GM23248 (cell line): Measurements from ENCODE around the gene C9orf85. TPM values are rescaled to one million over a fixed set of nuclear protein-coding genes. Genes with fewer than 3 reads are reported as not detected.
"Not testable (repeated sequence)": the region's sequence is repeated elsewhere in the genome, so short reads cannot be mapped to it uniquely, and the experiment has no call there.

Experiments
- DNase-seq: peaks from one replicate; pipeline ENCODE4 v3.0.0-alpha.2; 2015
- H2AFZ ChIP-seq: fragments of 200-600 bp; sonication (generic); 2 replicates; pipeline ENCODE4 v1.6.1; 2016; ENCODE audit warnings: antibody characterized with exemption
- H3F3A ChIP-seq: fragments of 200-600 bp; sonication (generic); 2 replicates; pipeline ENCODE4 v1.6.1; 2016; ENCODE audit warnings: mild to moderate bottlenecking, antibody characterized with exemption, mixed run types; ENCODE audit not compliant: insufficient read depth
- H3K27ac ChIP-seq: fragments of 200-600 bp; sonication (generic); 2 replicates; pipeline ENCODE4 v1.5.1; 2016; ENCODE audit warnings: mild to moderate bottlenecking
- H3K27me3 ChIP-seq: fragments of 200-600 bp; sonication (generic); replicated peaks from 2 replicates; pipeline ENCODE4 v1.6.1; 2016; ENCODE audit warnings: mild to moderate bottlenecking; ENCODE audit not compliant: insufficient read depth
- H3K36me3 ChIP-seq: fragments of 200-600 bp; sonication (generic); 2 replicates; pipeline ENCODE4 v1.6.1; 2016; ENCODE audit warnings: low read depth, mild to moderate bottlenecking
- H3K4me1 ChIP-seq: fragments of 200-600 bp; sonication (generic); 2 replicates; pipeline ENCODE4 v1.6.1; 2016; ENCODE audit warnings: mild to moderate bottlenecking; ENCODE audit not compliant: insufficient read depth
- H3K4me2 ChIP-seq: fragments of 200-600 bp; sonication (generic); one replicate; pipeline ENCODE4 v1.6.1; 2016; ENCODE audit warnings: mild to moderate bottlenecking; ENCODE audit not compliant: unreplicated experiment
- H3K4me3 ChIP-seq: fragments of 200-600 bp; sonication (generic); 2 replicates; pipeline ENCODE4 v1.5.1; 2016; ENCODE audit warnings: mild to moderate bottlenecking
- H3K79me2 ChIP-seq: fragments of 200-600 bp; sonication (generic); 2 replicates; pipeline ENCODE4 v1.6.1; 2016; ENCODE audit warnings: mild to moderate bottlenecking; ENCODE audit not compliant: insufficient read depth
- H3K9ac ChIP-seq: fragments of 200-600 bp; sonication (generic); 2 replicates; pipeline ENCODE4 v1.6.1; 2016; ENCODE audit warnings: mild to moderate bottlenecking
- H3K9me2 ChIP-seq: fragments of 200-600 bp; sonication (generic); 2 replicates; pipeline ENCODE4 v1.6.1; 2016; ENCODE audit warnings: mixed run types, mild to moderate bottlenecking, moderate library complexity; ENCODE audit not compliant: insufficient read depth
- H3K9me3 ChIP-seq: fragments of 200-600 bp; sonication (generic); one replicate; pipeline ENCODE4 v1.6.1; 2017; ENCODE audit warnings: low read depth
- H4K20me1 ChIP-seq: fragments of 200-600 bp; sonication (generic); 2 replicates; pipeline ENCODE4 v1.6.0; 2016; ENCODE audit not compliant: insufficient read depth
- EZH2 ChIP-seq: fragments of 200-600 bp; sonication (generic); IDR thresholded peaks from 2 replicates; pipeline ENCODE4 v1.6.1; 2018; ENCODE audit warnings: antibody characterized with exemption, mild to moderate bottlenecking; ENCODE audit not compliant: insufficient read depth, poor library complexity, severe bottlenecking
- EZH2phosphoT487 ChIP-seq: fragments of 200-600 bp; sonication (generic); IDR thresholded peaks from 2 replicates; pipeline ENCODE4 v1.6.1; 2018; ENCODE audit warnings: antibody characterized with exemption, moderate library complexity, mild to moderate bottlenecking, low read depth; ENCODE audit not compliant: insufficient read depth
- WGBS, 2 experiments: methylation state at CpG; one replicate each; pipeline ENCODE4 v1.1.6; 2015 to 2017; ENCODE audit warnings: low lambda C conversion rate in 2 of 2, low coverage in 1 of 2; ENCODE audit errors: missing lambda C conversion rate in 2 of 2; 5-methylcytosine and 5-hydroxymethylcytosine counted together
- in situ Hi-C: fragments of 300-500 bp; cut with MboI; formaldehyde crosslinking; loops from 2 replicates; pipeline ENCODE4 v1.15.0; 2020
- polyA plus RNA-seq: library from polyadenylated mRNA; unstranded; fragments of >200 nt; fragmentation: Nextera tagmentation; extraction: Ambion mirVana; gene quantifications from 2 replicates; pipeline ENCODE4 v1.2.1, GENCODE V29; 2016
- small RNA-seq: library from RNA; depleted of rRNA; stranded (forward); fragments of <200 nt; gene quantifications from one replicate; pipeline ENCODE3, GENCODE V24; 2014; ENCODE audit warnings: low read depth, low replicate concordance
- total RNA-seq: library from RNA; depleted of rRNA; stranded (reverse); fragments of >200 nt; shearing (Covaris generic); gene quantifications from 2 replicates; pipeline ENCODE4 v1.2.3, GENCODE V29; 2014; rRNA removed

C9orf85 gene
- total and polyA plus RNA-seq, 2 experiments from 2014 or later = 11.8 to 16.3 TPM

GRCh38 chr9:72006501-72006900 is 95.1 kb downstream of the C9orf85 start:
- Histone ChIP-seq H3K27ac (no peak overlapping the region), H3K9me3 (no peaks in the 10 kb centered on the region), H3K9me2 (no peaks in the 10 kb centered on the region), H3K27me3 (no peaks in the 10 kb centered on the region), H3K36me3 (no peaks in the 10 kb centered on the region), H3K9ac (no peak overlapping the region), H3K79me2 (no peaks in the 10 kb centered on the region), H3F3A (no peaks in the 10 kb centered on the region), H4K20me1 (no peaks in the 10 kb centered on the region), H3K4me1 (peaks cover 7% of the 10 kb centered on the region; the same call in 1 of the 2 replicates), H3K4me2 (no peak overlapping the region), H3K4me3 (no peak overlapping the region), H2AFZ (no peak overlapping the region)
- in situ Hi-C loops = no loop called here
- WGBS, 2 experiments = 58 to 59% methylated on average over 5 of the region's 5 CpGs
- DNase-seq = peak; percentile 67
- TF ChIP-seq EZH2 (no peak), EZH2phosphoT487 (no peak)

- H4K20me1 ChIP-seq, H3K27me3 ChIP-seq, H3K4me2 ChIP-seq, H2AFZ ChIP-seq, H3K79me2 ChIP-seq, DNase-seq, H3K9me3 ChIP-seq, H3F3A ChIP-seq, H3K36me3 ChIP-seq, H3K9me2 ChIP-seq, H3K4me3 ChIP-seq, H3K27ac ChIP-seq, H3K9ac ChIP-seq, H3K4me1 ChIP-seq, in situ Hi-C loops: not testable (repeated sequence)
- WGBS, 2 experiments = 83 to 89% methylated on average over 19 to 20 of the region's 20 CpGs
Measured at GRCh38 chr9:72007726-72008125, 96.3 kb downstream of the C9orf85 start.

- H3K36me3 ChIP-seq = no peaks in the 10 kb centered on the region
- peak; percentile 13 for DNase-seq
- H3K27me3 ChIP-seq = no peaks in the 10 kb centered on the region
- no peak for TF ChIP-seq EZH2phosphoT487
- no peak for TF ChIP-seq EZH2
- H3K4me3 ChIP-seq = no peak overlapping the region
- no peaks in the 10 kb centered on the region for H4K20me1 ChIP-seq
- H2AFZ ChIP-seq = no peak overlapping the region
- WGBS, 2 experiments = 63 to 69% methylated on average over 4 of the region's 4 CpGs
- H3F3A ChIP-seq = no peaks in the 10 kb centered on the region
- H3K9ac ChIP-seq = no peak overlapping the region
- no peaks in the 10 kb centered on the region for H3K4me1 ChIP-seq
- no peak overlapping the region for H3K27ac ChIP-seq
- H3K9me3 ChIP-seq = no peaks in the 10 kb centered on the region
- no peaks in the 10 kb centered on the region for H3K9me2 ChIP-seq
- in situ Hi-C loops = loop anchor here (10.0 kb wide), 1 partner anchor 208 kb away; no protein-coding TSS in a partner anchor
- no peaks in the 10 kb centered on the region for H3K79me2 ChIP-seq
- no peak overlapping the region for H3K4me2 ChIP-seq
Measured at GRCh38 chr9:72012646-72013045, 101.2 kb downstream of the C9orf85 start.

- DNase-seq = no peak
- in situ Hi-C loops = loop anchor here (10.0 kb wide), 1 partner anchor 209 kb away; no protein-coding TSS in a partner anchor
- no peaks in the 10 kb centered on the region for H3K79me2 ChIP-seq
- H3K9me2 ChIP-seq = no peaks in the 10 kb centered on the region
- H3K9me3 ChIP-seq = no peaks in the 10 kb centered on the region
- WGBS, 2 experiments = 0% methylated on average over 1 of the region's 1 CpG
- H3K4me2 ChIP-seq = no peak overlapping the region
- H2AFZ ChIP-seq = no peak overlapping the region
- no peaks in the 10 kb centered on the region for H3K4me1 ChIP-seq
- no peak overlapping the region for H3K4me3 ChIP-seq
- H3K9ac ChIP-seq = no peak overlapping the region
- H3K27me3 ChIP-seq = no peaks in the 10 kb centered on the region
- no peaks in the 10 kb centered on the region for H4K20me1 ChIP-seq
- TF ChIP-seq EZH2phosphoT487 = no peak
- TF ChIP-seq EZH2 = no peak
- H3F3A ChIP-seq = no peaks in the 10 kb centered on the region
- H3K27ac ChIP-seq = no peak overlapping the region
- no peaks in the 10 kb centered on the region for H3K36me3 ChIP-seq
Measured at GRCh38 chr9:72013292-72013760, 101.9 kb downstream of the C9orf85 start.

- 16 to 30% methylated on average over 3 of the region's 3 CpGs for WGBS, 2 experiments
- no peaks in the 10 kb centered on the region for H3K36me3 ChIP-seq
- peak; percentile 86 for DNase-seq
- TF ChIP-seq EZH2 (no peak), EZH2phosphoT487 (no peak)
- in situ Hi-C loops = no loop called here
- no peaks in the 10 kb centered on the region for H3K27me3 ChIP-seq
- no peaks in the 10 kb centered on the region for H4K20me1 ChIP-seq
- peak overlapping the region; percentile 10 for H3K4me2 ChIP-seq
- H3K27ac ChIP-seq = no peak overlapping the region
- H3K79me2 ChIP-seq = no peaks in the 10 kb centered on the region
- no peak overlapping the region for H2AFZ ChIP-seq
- H3K4me3 ChIP-seq = no peak overlapping the region
- no peaks in the 10 kb centered on the region for H3K9me2 ChIP-seq
- peaks cover 8% of the 10 kb centered on the region for H3K4me1 ChIP-seq
- H3K9me3 ChIP-seq = no peaks in the 10 kb centered on the region
- H3F3A ChIP-seq = peaks cover 10% of the 10 kb centered on the region; the same call in 1 of the 2 replicates
- no peak overlapping the region for H3K9ac ChIP-seq
Measured at GRCh38 chr9:72022841-72023240, 111.4 kb downstream of the C9orf85 start.

Small RNAs within 50 kb of the gene (small RNA-seq; reads per million reads assigned to genes)
- gene HSPB1P1 = not detected
- not detected for gene RF00019

Other genes with a start within 250 kb of the C9orf85 start
- gene CEMIP2, start 143.1 kb upstream of the C9orf85 start, total RNA-seq = 29.3 and 40.4 TPM in 2 replicates
- 11.5 and 12.7 TPM in 2 replicates for gene CEMIP2, start 143.1 kb upstream of the C9orf85 start, polyA plus RNA-seq
- gene ABHD17B, start 446 bp upstream of the C9orf85 start, total RNA-seq = 10.7 and 14.4 TPM in 2 replicates
- gene ABHD17B, start 446 bp upstream of the C9orf85 start, polyA plus RNA-seq = 6.3 and 7.7 TPM in 2 replicates
- gene C9orf57, start 149.0 kb downstream of the C9orf85 start, total RNA-seq = not detected in 2 replicates
- not detected in 2 replicates for gene C9orf57, start 149.0 kb downstream of the C9orf85 start, polyA plus RNA-seq
- not detected in 2 replicates for gene GDA, start 237.8 kb downstream of the C9orf85 start, total RNA-seq
- not detected in 2 replicates for gene GDA, start 237.8 kb downstream of the C9orf85 start, polyA plus RNA-seq